Suprapubic skin (tissue), 3 donors: Measurements from ENCODE around the gene SEMA3C.

Source experiments
- EP300 ChIP-seq: sonication (generic); formaldehyde crosslinking; IDR thresholded peaks from one replicate; pipeline ENCODE4 v1.6.1; 2017; ENCODE audit warnings: antibody characterized with exemption
- POLR2A ChIP-seq, 2 donors: fragments of 450-650 bp; IDR thresholded peaks; one replicate each; pipeline ENCODE4 v1.6.1; 2017; ENCODE audit warnings: antibody characterized with exemption in 2 of 2, mild to moderate bottlenecking in 2 of 2, moderate library complexity in 2 of 2
- TF ChIP-seq, protein P1 (sequence below), 2 donors: fragments of 200-600 bp in 1 of 2; fragments of 450-650 bp in 1 of 2; sonication (generic) in 1 of 2; IDR thresholded peaks; one replicate each; pipeline ENCODE4 v1.5.1; 2016 to 2019; ENCODE audit warnings: antibody characterized with exemption in 2 of 2, mild to moderate bottlenecking in 1 of 2, moderate library complexity in 1 of 2

DNA sequence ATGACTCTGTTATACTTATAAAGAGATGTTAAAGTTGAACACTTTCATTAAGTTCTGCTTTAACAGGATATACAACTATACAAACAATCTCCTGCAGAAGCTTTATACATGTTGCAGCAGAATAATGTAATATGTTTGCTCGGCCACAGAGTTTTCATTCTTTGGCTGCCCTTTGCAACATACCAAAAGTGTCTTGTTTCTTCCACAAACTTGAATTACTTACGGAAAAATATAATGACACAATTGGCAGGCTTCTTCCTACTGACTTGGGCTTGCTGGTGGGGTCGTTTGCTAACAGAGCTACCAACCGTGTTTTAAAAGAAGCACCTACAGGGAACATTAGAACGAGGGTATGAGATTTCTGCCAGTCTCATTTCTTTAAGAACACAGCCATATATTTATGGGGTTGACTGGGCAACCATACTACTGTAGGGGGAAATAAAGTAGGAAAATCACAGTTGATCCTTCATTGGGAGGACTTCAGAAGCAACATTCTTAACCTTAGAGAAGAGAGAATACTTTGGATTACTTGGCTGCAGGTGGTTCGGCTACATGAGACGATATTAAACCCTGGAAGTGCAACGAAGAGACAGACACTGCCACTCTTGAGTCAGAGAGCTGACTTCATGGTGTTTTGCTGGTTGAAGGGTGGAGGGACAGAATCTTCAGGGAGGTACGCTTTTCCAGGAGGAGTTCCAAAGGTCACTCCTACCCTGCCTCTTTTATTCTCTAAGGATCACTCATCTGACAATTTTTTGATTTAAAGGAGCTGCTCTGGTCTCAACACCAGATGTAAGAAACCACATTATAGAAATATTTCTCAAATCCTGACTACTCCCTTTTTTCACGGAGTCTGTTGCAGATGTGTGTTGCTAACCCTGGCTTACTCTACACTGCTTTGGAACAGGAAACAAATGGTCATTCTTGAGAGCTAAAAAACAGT, 123.9 kb downstream of the SEMA3C start:
- TF ChIP-seq EP300 (no peak), POLR2A (IDR thresholded peaks at IDR 0.05) (no peak)
- TF ChIP-seq, protein P1, sequence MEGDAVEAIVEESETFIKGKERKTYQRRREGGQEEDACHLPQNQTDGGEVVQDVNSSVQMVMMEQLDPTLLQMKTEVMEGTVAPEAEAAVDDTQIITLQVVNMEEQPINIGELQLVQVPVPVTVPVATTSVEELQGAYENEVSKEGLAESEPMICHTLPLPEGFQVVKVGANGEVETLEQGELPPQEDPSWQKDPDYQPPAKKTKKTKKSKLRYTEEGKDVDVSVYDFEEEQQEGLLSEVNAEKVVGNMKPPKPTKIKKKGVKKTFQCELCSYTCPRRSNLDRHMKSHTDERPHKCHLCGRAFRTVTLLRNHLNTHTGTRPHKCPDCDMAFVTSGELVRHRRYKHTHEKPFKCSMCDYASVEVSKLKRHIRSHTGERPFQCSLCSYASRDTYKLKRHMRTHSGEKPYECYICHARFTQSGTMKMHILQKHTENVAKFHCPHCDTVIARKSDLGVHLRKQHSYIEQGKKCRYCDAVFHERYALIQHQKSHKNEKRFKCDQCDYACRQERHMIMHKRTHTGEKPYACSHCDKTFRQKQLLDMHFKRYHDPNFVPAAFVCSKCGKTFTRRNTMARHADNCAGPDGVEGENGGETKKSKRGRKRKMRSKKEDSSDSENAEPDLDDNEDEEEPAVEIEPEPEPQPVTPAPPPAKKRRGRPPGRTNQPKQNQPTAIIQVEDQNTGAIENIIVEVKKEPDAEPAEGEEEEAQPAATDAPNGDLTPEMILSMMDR (IDR thresholded peaks at IDR 0.05), result no peak
